ENCODE measurements around the gene DAP.

- TF ChIP-seq POLR2A (IDR thresholded peaks at IDR 0.05): no peak
- TF ChIP-seq CTCF (IDR thresholded peaks at IDR 0.05): no peak
Observed at GRCh38 chr5:10695759-10696543, 65.1 kb downstream of the DAP start.

Measured in adrenal gland (tissue), 5 donors.